Measurements from ENCODE around the gene RAB7B. TPM values are rescaled to one million over a fixed set of nuclear protein-coding genes. Genes with fewer than 3 reads are reported as not detected.

RAB7B gene
- total and polyA plus RNA-seq, 9 of the 15 experiments (the other 6 are each of a cell fraction or from before 2014, with no cell fraction given), result 0.03 to 0.29 (median 0.07) TPM; not detected in 4

DNA sequence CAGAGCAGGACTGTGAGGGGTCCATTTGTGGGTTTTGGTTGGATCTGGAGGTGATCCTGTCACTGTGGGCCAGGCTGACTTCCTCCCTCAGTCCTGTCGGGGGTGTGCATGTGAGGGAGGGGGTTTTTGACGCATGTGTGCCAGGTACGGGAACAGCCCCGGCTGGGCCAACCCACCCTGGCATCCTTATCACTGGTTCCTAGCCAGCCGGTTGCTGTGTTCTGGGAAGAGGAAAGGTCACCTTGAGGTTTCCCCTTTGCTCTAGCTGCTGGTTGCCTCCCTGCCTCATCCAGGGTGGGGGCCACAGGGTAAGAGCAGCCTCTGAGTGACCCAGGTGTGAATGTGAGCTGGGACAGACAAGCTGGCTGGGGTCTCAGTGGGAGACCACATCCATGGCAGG lies 62.5 kb downstream of the RAB7B start (continued):
- no peak for TF ChIP-seq ZBTB40 (IDR thresholded peaks at IDR 0.05)
- TF ChIP-seq ZBTB40 (CRISPR knock-in tag; IDR thresholded peaks at IDR 0.05), result no peak
- TF ChIP-seq SREBF2 (CRISPR knock-in tag; IDR thresholded peaks at IDR 0.05), result no peak
- no peak for TF ChIP-seq ZNF551 (CRISPR knock-in tag; IDR thresholded peaks at IDR 0.05)
- no peak for TF ChIP-seq KDM5B (IDR thresholded peaks at IDR 0.05; ENCODE audit: insufficient replicate concordance, low read depth, low read length)
- no peak for TF ChIP-seq BRCA1 (IDR thresholded peaks at IDR 0.05)
- TF ChIP-seq BRCA1 (CRISPR knock-in tag; IDR thresholded peaks at IDR 0.05), result no peak
- TF ChIP-seq ZNF707 (CRISPR knock-in tag; conservative IDR thresholded peaks at IDR 0.05), result no peak
- TF ChIP-seq ZNF280A (IDR thresholded peaks at IDR 0.05; ENCODE audit: low read depth, partially characterized antibody), result no peak
- TF ChIP-seq MTA2 (IDR thresholded peaks at IDR 0.05; ENCODE audit: low read depth), result no peak
- TF ChIP-seq ARHGAP35 (IDR thresholded peaks at IDR 0.05; ENCODE audit: partially characterized antibody), result no peak
